Smooth muscle cell (in vitro differentiated cells): ENCODE measurements around the gene LMNA. TPM values are rescaled to one million over a fixed set of nuclear protein-coding genes. Genes with fewer than 3 reads are reported as not detected.

ENCODE experiments used
- DNase-seq: peaks from one replicate; lab custom pipeline; 2025; ENCODE audit not compliant: unreplicated experiment; lab: John Stamatoyannopoulos, UW
- H2AFZ ChIP-seq: fragments of 200-600 bp; sonication (generic); 2 replicates; pipeline ENCODE4 v1.6.0; 2016; ENCODE audit warnings: antibody characterized with exemption, low read depth, mild to moderate bottlenecking
- H3F3A ChIP-seq: fragments of 200-600 bp; sonication (generic); 2 replicates; pipeline ENCODE4 v1.6.0; 2017; ENCODE audit warnings: antibody characterized with exemption, low read depth
- H3K27ac ChIP-seq: fragments of 200-600 bp; sonication (generic); 2 replicates; pipeline ENCODE4 v1.5.1; 2016; ENCODE audit warnings: low read depth, mild to moderate bottlenecking
- H3K27me3 ChIP-seq: fragments of 200-600 bp; sonication (generic); 2 replicates; pipeline ENCODE4 v1.6.1; 2016; ENCODE audit warnings: low read depth, mild to moderate bottlenecking
- H3K36me3 ChIP-seq: fragments of 200-600 bp; sonication (generic); 2 replicates; pipeline ENCODE4 v1.5.1; 2016; ENCODE audit warnings: low read depth
- H3K4me1 ChIP-seq: fragments of 200-600 bp; sonication (generic); 2 replicates; pipeline ENCODE4 v1.5.1; 2016; ENCODE audit warnings: low read depth
- H3K4me2 ChIP-seq: fragments of 200-600 bp; sonication (generic); 2 replicates; pipeline ENCODE4 v1.6.0; 2016; ENCODE audit warnings: mild to moderate bottlenecking
- H3K4me3 ChIP-seq: fragments of 200-600 bp; sonication (generic); 2 replicates; pipeline ENCODE4 v1.5.1; 2016; ENCODE audit warnings: mild to moderate bottlenecking
- H3K79me2 ChIP-seq: fragments of 200-600 bp; sonication (generic); 2 replicates; pipeline ENCODE4 v1.6.0; 2016; ENCODE audit warnings: low read depth, mild to moderate bottlenecking
- H3K9ac ChIP-seq: fragments of 200-600 bp; sonication (generic); 2 replicates; pipeline ENCODE4 v1.6.0; 2016; ENCODE audit warnings: low read depth
- H3K9me3 ChIP-seq: fragments of 200-600 bp; sonication (generic); replicated peaks from 2 replicates; pipeline ENCODE4 v1.5.1; 2016; ENCODE audit warnings: low read depth
- H4K20me1 ChIP-seq: fragments of 200-600 bp; sonication (generic); 2 replicates; pipeline ENCODE4 v1.6.0; 2016; ENCODE audit warnings: low read depth
- WGBS: methylation state at CpG from one replicate; pipeline ENCODE4 v1.1.7; 2016; ENCODE audit warnings: low lambda C conversion rate; 5-methylcytosine and 5-hydroxymethylcytosine counted together
- polyA plus RNA-seq: library from polyadenylated mRNA; unstranded; fragments of >200 nt; fragmentation: Nextera tagmentation; extraction: Ambion mirVana; gene quantifications from 2 replicates; pipeline ENCODE4 v1.2.1, GENCODE V29; 2016
- total RNA-seq: library from RNA; depleted of rRNA; stranded (reverse); fragments of >200 nt; gene quantifications from 2 replicates; pipeline ENCODE4 v1.2.3, GENCODE V29; 2014
- TF ChIP-seq, protein P1 (sequence below): fragments of 200-600 bp; sonication (generic); IDR thresholded peaks from 2 replicates; pipeline ENCODE4 v1.5.1; 2017; ENCODE audit warnings: borderline replicate concordance, mild to moderate bottlenecking, antibody characterized with exemption; ENCODE audit not compliant: insufficient read depth, poor library complexity, severe bottlenecking

LMNA gene
- total and polyA plus RNA-seq, 2 experiments from 2014 or later, result 256 to 626 TPM

DNA sequence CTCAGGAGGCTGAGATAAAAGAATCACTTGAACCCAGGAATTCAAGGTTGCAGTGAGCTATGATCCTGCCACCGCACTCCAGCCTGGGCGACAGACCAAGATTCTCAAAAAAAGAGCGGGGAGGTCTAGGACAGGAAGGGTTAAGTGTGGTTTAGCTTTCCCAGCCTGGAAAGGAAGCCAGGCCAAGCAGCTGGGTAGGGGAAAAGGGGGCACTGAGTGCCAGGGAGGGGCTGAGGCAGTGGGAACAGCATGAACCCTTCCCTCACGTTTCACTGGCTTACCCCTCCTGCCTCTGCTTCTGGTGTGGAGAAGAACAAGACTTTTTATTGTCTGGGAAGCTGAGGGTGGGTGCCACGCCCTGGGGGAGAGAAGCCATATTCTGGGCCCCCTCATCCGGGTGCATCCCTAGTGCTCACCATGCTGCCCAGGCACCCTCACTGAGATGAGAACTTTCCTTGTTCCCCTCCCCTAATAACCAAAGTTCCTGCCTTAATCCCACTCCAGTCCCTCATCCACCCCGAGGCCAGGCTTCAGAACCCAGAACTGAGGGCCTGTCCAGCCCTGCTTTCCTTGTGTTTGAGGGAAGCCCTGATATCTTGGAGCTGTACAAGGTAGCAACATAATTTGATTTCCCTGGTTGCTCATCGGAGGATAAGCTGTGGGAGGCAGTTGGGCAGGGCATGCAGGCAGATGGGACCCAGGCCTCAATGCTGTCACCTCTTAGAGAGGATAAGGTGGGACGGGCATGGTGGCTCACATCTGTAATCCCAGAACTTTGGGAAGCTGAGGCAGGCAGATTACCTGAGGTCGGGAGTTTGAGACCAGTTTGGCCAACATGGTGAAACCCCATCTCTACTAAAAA is 2.0 kb upstream of the LMNA start:
- Histone ChIP-seq H3K4me1 (peaks cover 12% of the 10 kb centered on the region), H3K36me3 (no peaks in the 10 kb centered on the region), H3K27ac (peak overlapping the region; percentile 100), H3K4me2 (no peak overlapping the region), H3K4me3 (no peak overlapping the region), H3K9ac (peak overlapping the region; percentile 16), H3K27me3 (no peaks in the 10 kb centered on the region), H3F3A (peaks cover 4% of the 10 kb centered on the region), H2AFZ (no peak overlapping the region), H3K79me2 (peaks cover 68% of the 10 kb centered on the region), H3K9me3 (no peaks in the 10 kb centered on the region), H4K20me1 (peaks cover 29% of the 10 kb centered on the region)
- WGBS, result 77% methylated on average over 10 of the region's 10 CpGs
- TF ChIP-seq, protein P1, sequence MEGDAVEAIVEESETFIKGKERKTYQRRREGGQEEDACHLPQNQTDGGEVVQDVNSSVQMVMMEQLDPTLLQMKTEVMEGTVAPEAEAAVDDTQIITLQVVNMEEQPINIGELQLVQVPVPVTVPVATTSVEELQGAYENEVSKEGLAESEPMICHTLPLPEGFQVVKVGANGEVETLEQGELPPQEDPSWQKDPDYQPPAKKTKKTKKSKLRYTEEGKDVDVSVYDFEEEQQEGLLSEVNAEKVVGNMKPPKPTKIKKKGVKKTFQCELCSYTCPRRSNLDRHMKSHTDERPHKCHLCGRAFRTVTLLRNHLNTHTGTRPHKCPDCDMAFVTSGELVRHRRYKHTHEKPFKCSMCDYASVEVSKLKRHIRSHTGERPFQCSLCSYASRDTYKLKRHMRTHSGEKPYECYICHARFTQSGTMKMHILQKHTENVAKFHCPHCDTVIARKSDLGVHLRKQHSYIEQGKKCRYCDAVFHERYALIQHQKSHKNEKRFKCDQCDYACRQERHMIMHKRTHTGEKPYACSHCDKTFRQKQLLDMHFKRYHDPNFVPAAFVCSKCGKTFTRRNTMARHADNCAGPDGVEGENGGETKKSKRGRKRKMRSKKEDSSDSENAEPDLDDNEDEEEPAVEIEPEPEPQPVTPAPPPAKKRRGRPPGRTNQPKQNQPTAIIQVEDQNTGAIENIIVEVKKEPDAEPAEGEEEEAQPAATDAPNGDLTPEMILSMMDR, result no peak
- DNase-seq, result no peak

DNA sequence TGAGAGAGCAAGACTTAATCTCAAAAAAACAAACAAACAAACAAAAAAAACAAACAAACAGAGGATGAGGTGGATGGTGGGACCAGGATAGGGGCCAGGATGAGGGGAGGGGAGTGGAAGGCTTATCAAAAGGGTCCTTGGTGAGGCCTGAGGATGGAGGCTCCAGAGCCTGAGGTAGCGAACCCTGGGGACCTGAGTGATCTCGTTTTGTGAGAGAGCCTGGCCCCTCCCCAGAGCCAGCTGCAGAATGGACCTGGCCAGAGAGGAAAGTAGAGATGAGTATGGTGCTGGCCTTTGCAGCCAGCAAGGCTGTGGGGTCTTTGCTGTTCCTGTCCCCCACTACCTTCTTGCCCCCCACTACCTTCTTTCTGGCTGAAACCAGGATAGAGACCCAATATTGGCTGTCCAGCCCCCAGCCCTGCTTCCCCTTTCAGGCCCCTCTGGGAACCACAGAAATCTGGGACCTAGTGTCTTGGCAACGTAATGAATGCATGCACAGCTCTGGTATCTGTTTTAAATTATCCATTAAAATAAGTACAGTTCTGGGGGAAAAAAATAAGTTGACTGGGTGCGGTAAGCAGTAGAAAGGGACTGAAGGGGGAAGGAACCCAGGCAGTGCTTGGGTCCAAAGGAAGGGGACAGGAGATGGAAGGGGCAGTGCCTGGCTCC is 1.1 kb upstream of the LMNA start:
- peaks cover 12% of the 10 kb centered on the region for H3K4me1 ChIP-seq
- peak overlapping the region; percentile 100 for H3K27ac ChIP-seq
- H3F3A ChIP-seq, result peaks cover 11% of the 10 kb centered on the region
- peak overlapping the region; percentile 68 for H3K4me2 ChIP-seq
- peaks cover 38% of the 10 kb centered on the region for H4K20me1 ChIP-seq
- peaks cover 68% of the 10 kb centered on the region for H3K79me2 ChIP-seq
- no peak overlapping the region for H3K4me3 ChIP-seq
- no peaks in the 10 kb centered on the region for H3K9me3 ChIP-seq
- H2AFZ ChIP-seq, result no peak overlapping the region
- H3K27me3 ChIP-seq, result no peaks in the 10 kb centered on the region
- peak overlapping the region; percentile 100 for H3K9ac ChIP-seq
- TF ChIP-seq, protein P1, result no peak
- DNase-seq, result no peak
- WGBS, result 28% methylated on average over 4 of the region's 4 CpGs
- H3K36me3 ChIP-seq, result no peaks in the 10 kb centered on the region

DNA sequence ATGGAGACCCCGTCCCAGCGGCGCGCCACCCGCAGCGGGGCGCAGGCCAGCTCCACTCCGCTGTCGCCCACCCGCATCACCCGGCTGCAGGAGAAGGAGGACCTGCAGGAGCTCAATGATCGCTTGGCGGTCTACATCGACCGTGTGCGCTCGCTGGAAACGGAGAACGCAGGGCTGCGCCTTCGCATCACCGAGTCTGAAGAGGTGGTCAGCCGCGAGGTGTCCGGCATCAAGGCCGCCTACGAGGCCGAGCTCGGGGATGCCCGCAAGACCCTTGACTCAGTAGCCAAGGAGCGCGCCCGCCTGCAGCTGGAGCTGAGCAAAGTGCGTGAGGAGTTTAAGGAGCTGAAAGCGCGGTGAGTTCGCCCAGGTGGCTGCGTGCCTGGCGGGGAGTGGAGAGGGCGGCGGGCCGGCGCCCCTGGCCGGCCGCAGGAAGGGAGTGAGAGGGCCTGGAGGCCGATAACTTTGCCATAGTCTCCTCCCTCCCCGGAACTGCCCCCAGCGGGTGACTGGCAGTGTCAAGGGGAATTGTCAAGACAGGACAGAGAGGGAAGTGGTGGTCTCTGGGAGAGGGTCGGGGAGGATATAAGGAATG is 505 bp downstream of the LMNA start:
- no peak for DNase-seq
- no peaks in the 10 kb centered on the region for H3K36me3 ChIP-seq
- TF ChIP-seq, protein P1, result no peak
- H4K20me1 ChIP-seq, result peaks cover 54% of the 10 kb centered on the region
- no peaks in the 10 kb centered on the region for H3K27me3 ChIP-seq
- H3K9ac ChIP-seq, result peak overlapping the region; percentile 100
- H3K4me2 ChIP-seq, result peak overlapping the region; percentile 88
- WGBS, result 1% methylated on average over 46 of the region's 49 CpGs
- peaks cover 17% of the 10 kb centered on the region for H3K4me1 ChIP-seq
- peaks cover 25% of the 10 kb centered on the region for H3F3A ChIP-seq
- peak overlapping the region; percentile 100 for H3K4me3 ChIP-seq
- peaks cover 78% of the 10 kb centered on the region for H3K79me2 ChIP-seq
- peak overlapping the region; percentile 100 for H3K27ac ChIP-seq
- H2AFZ ChIP-seq, result no peak overlapping the region
- no peaks in the 10 kb centered on the region for H3K9me3 ChIP-seq
